T47D (cell line): ENCODE measurements around the gene UBE4B.
A peak's percentile ranks its signal among the peaks of the same experiment; 100 is the strongest.
"Not testable (repeated sequence)": the region's sequence is repeated elsewhere in the genome, so short reads cannot be mapped to it uniquely, and the experiment has no call there.

ENCODE experiments used
- DNase-seq, 2 experiments: peaks; one replicate each; pipeline versions ENCODE4 v3.0.0 to v3.0.0-alpha.2; 2011 to 2012; ENCODE audit warnings: low read depth in 1 of 2, low spot score in 1 of 2
- JUND ChIP-seq: IDR thresholded peaks from 2 replicates; pipeline ENCODE4 v1.6.1; 2012; ENCODE audit warnings: low read depth
- in situ Hi-C: cut with HindIII; loops from 2 replicates; pipeline ENCODE4 v1.10.0; 2016; ENCODE audit warnings: low sequenced_read_pairs, low pct_unique_long_range_greater_than_20kb

The UBE4B gene

GRCh38 chr1:10065760-10066159 is 33.0 kb downstream of the UBE4B start:
- no peak for DNase-seq
- no peak for TF ChIP-seq JUND
- in situ Hi-C loops, result no loop called here

GRCh38 chr1:10068605-10069294 is 36.0 kb downstream of the UBE4B start:
- no peak for TF ChIP-seq JUND
- DNase-seq, result no peak

GRCh38 chr1:10070206-10070605 is 37.4 kb downstream of the UBE4B start:
- no peak for DNase-seq

More at GRCh38 chr1:10068605-10069294, 36.0 kb downstream of the UBE4B start:
- in situ Hi-C loops, result no loop called here

DNA sequence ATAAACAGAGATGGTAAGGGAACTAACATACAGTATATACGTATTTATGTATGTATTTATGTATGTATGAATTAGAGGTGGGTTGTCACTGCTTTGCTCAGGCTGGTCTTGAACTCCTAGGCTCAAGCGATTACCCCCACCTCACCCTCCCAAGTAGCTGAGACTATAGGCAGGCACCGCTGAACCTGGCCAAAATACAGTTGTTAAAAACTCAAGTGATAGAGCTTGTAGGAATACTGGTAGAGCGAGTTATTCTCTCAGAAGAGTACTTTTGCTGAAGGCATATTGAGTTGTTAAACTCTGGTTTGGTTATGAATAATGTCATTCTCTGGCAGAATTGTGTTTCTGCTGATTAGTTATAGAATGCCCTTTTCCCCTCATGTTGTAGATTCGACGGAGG is 38.9 kb downstream of the UBE4B start:
- in situ Hi-C loops, result no loop called here
- TF ChIP-seq JUND, result no peak
- DNase-seq, result no peak

More at GRCh38 chr1:10070206-10070605, 37.4 kb downstream of the UBE4B start:
- in situ Hi-C loops, result no loop called here
- TF ChIP-seq JUND, result no peak

DNA sequence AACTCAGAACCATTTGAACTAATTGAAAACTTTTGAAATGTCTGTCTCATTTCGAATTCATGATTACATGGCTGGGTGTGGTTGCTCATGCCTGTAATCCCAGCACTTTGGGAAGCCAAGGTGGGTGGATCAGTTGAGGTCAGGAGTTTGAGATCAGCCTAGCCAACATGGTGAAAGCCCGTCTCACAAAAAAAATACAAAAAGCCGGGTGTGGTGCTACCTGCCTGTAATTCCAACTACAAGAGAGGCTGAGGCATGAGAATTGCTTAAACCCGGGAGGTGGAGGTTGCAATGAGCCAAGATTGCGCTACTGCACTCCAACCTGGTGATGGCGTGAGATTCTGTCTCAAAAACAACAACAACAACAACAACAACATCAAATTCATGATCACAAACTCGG is 40.6 kb downstream of the UBE4B start:
- DNase-seq, in situ Hi-C loops: not testable (repeated sequence)

DNA sequence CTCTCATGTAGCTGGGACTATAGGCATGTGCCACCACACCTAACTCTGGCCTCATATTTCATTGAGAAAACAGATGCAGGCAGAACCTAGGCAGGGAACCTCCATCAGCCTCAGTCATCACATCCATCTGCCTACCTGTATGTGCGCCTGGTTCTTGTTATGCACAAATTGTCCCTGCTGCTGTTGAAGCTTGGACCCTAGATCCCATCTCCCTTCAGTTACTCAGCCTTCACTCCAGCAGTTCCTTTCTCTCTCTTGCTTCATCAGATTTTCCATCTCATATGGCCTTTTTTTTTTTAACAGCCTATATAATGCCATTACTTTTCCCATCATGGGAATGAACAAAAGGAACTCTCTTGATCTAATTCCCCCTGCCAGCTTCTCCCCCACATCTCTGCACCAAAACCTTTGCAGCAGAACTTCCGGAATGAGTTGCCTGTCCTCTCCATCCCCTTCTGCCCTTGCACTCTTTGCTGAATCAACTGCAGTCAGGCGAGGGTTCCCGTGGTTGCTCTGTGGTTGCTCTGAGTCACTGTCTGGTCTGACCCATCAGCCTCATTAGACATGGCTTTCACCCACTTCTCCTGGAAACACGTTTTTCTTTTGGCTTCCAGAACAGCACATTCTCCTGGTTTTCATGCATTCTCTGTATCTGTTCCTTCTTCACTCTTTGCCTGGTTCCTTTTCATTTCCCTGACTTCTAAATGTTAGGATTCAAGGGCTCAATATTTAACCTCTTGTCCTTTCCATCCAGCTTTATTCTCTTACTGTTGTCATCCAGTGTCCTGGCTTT is 41.5 kb downstream of the UBE4B start:
- no peak for DNase-seq
- no peak for TF ChIP-seq JUND
- in situ Hi-C loops, result no loop called here

GRCh38 chr1:10074852-10075730 is 42.3 kb downstream of the UBE4B start:
- in situ Hi-C loops, result no loop called here
- no peak for TF ChIP-seq JUND
- no peak for DNase-seq

DNA sequence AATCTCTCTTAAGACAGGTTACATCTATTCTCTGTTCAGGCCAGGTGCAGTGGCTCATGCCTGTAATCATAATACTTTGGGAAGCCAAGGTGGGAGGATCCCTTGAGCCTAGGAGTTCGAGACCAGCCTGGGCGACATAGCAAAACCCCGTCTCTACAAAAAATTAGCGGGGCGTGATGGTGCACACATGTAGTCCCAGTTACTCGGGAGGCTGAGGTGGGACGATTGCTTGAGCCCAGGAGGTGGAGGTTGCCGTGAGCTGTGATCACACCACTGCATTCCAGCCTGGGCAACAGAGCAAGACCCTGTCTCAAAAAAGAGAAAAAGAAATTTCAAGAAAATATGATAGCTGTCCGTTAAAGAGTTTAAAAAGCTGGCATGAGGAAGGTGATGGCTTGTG is 43.0 kb downstream of the UBE4B start:
- DNase-seq, result no peak
- in situ Hi-C loops, result no loop called here
- no peak for TF ChIP-seq JUND

DNA sequence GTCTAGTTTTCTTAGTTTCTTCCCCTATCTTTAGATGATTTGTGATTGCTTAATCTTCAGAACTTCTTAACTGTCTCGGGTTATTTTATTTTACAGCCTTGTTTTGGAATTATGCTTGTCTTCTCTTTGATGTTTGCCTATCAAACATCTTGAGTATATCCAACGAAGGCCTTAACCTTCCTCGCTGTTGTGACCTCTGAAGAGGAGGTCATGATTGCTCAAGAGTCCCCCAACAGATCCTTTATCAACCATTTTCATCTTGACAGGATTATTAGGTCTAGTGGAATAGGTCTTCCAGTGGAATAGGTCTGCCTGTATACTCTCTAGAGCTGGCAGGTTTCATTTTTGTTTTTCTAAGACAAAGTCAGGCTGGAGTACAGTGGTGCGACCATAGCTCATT is 45.7 kb downstream of the UBE4B start:
- in situ Hi-C loops, result no loop called here
- TF ChIP-seq JUND, result no peak
- no peak for DNase-seq

GRCh38 chr1:10080523-10080922 is 47.8 kb downstream of the UBE4B start:
- no peak for DNase-seq
- in situ Hi-C loops, result no loop called here
- TF ChIP-seq JUND, result no peak

- no peak for TF ChIP-seq JUND
- in situ Hi-C loops, result no loop called here
- DNase-seq, result peak in 1 of 2 experiments; percentile 16
Observed at GRCh38 chr1:10082785-10083479, 50.2 kb downstream of the UBE4B start.

DNA sequence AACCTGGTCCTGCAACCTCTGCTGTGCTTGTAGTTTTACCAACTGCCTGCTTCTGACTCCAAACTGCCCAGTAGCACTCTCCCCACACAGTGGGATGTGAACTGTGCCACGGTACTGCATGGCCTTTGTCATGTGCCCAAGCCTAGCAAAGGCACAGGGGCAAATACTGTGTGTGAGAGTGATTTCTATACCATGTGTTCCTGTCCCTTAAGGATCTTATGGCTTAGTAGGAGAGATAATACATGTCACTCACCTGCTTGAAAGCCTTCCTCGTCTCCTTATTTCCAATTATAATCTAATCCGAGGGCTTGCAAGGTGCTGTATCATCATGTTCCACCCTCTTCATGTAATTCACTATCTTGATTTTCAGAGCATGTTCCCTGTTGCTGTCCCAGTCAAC is 51.3 kb downstream of the UBE4B start:
- TF ChIP-seq JUND, result no peak
- DNase-seq, result no peak
- in situ Hi-C loops, result no loop called here
